Mucosa of rectum (tissue), 2 donors: Measurements from ENCODE around the gene MCRIP1.

ENCODE experiments used
- H3K27ac ChIP-seq, 2 donors: one replicate each; pipeline ENCODE4 v1.7.0; 2013; ENCODE audit warnings: inconsistent platforms in 2 of 2, low read depth in 2 of 2, low read length in 2 of 2
- H3K27me3 ChIP-seq, 2 donors: one replicate each; pipeline ENCODE4 v1.7.0; 2013; ENCODE audit warnings: low read length in 2 of 2; ENCODE audit not compliant: control insufficient read depth in 2 of 2, insufficient read depth in 2 of 2
- H3K36me3 ChIP-seq, 2 donors: one replicate each; pipeline ENCODE4 v1.7.0; 2013; ENCODE audit warnings: low read length in 2 of 2; ENCODE audit not compliant: control insufficient read depth in 2 of 2, insufficient read depth in 2 of 2
- H3K4me1 ChIP-seq, 2 donors: one replicate each; pipeline ENCODE4 v1.7.0; 2013; ENCODE audit warnings: low read length in 2 of 2, mild to moderate bottlenecking in 1 of 2; ENCODE audit not compliant: control insufficient read depth in 2 of 2, insufficient read depth in 2 of 2
- H3K4me3 ChIP-seq, 2 donors: one replicate each; pipeline ENCODE4 v1.7.0; 2013; ENCODE audit warnings: low read length in 2 of 2
- H3K9ac ChIP-seq, 2 donors: one replicate each; pipeline ENCODE4 v1.7.0; 2013; ENCODE audit warnings: low read length in 2 of 2, low read depth in 1 of 2, mild to moderate bottlenecking in 1 of 2
- H3K9me3 ChIP-seq, 2 donors: one replicate each; pipeline ENCODE4 v1.7.0; 2013; ENCODE audit warnings: low read length in 2 of 2; ENCODE audit not compliant: control insufficient read depth in 2 of 2
- donor health status: healthy.
- donor health status: Normal muscosa, but diverticular disease.

Gene MCRIP1

GRCh38 chr17:81810892-81811704 is 22.0 kb downstream of the MCRIP1 start:
- Histone ChIP-seq H3K36me3 (no peaks in the 10 kb centered on the region), H3K9ac (no peak overlapping the region), H3K4me3 (no peak overlapping the region), H3K27ac (no peak overlapping the region), H3K4me1 (peaks cover 7 to 8% of the 10 kb centered on the region in 2 donors), H3K27me3 (peaks cover 13 to 33% of the 10 kb centered on the region in 2 donors), H3K9me3 (no peaks in the 10 kb centered on the region)

- H3K27ac ChIP-seq = no peak overlapping the region
- peaks cover 15 to 39% of the 10 kb centered on the region in 2 donors for H3K27me3 ChIP-seq
- no peak overlapping the region for H3K9ac ChIP-seq
- no peaks in the 10 kb centered on the region for H3K36me3 ChIP-seq
- no peak overlapping the region for H3K4me3 ChIP-seq
- no peaks in the 10 kb centered on the region for H3K9me3 ChIP-seq
- peaks cover 5 to 6% of the 10 kb centered on the region in 2 donors for H3K4me1 ChIP-seq
Observed at GRCh38 chr17:81810476-81810875, 22.6 kb downstream of the MCRIP1 start.

- Histone ChIP-seq H3K27me3 (peaks cover 15 to 43% of the 10 kb centered on the region in 2 donors), H3K4me1 (no peaks in the 10 kb centered on the region), H3K9ac (no peak overlapping the region)
Observed at GRCh38 chr17:81809556-81809998, 23.5 kb downstream of the MCRIP1 start.

GRCh38 chr17:81808778-81809555 is 24.1 kb downstream of the MCRIP1 start:
- no peak overlapping the region for H3K27ac ChIP-seq
- no peaks in the 10 kb centered on the region for H3K36me3 ChIP-seq
- no peak overlapping the region for H3K9ac ChIP-seq
- H3K4me3 ChIP-seq = no peak overlapping the region
- H3K9me3 ChIP-seq = no peaks in the 10 kb centered on the region
- no peaks in the 10 kb centered on the region for H3K4me1 ChIP-seq
- H3K27me3 ChIP-seq = peaks cover 15 to 43% of the 10 kb centered on the region in 2 donors

More at GRCh38 chr17:81809556-81809998, 23.5 kb downstream of the MCRIP1 start:
- H3K36me3 ChIP-seq = no peaks in the 10 kb centered on the region
- no peak overlapping the region for H3K27ac ChIP-seq
- no peak overlapping the region for H3K4me3 ChIP-seq
- no peaks in the 10 kb centered on the region for H3K9me3 ChIP-seq

GRCh38 chr17:81807839-81808238 is 25.3 kb downstream of the MCRIP1 start:
- Histone ChIP-seq H3K9ac (no peak overlapping the region), H3K27me3 (peaks cover 20 to 49% of the 10 kb centered on the region in 2 donors), H3K9me3 (no peaks in the 10 kb centered on the region), H3K4me3 (no peak overlapping the region), H3K4me1 (no peaks in the 10 kb centered on the region), H3K27ac (no peak overlapping the region), H3K36me3 (no peaks in the 10 kb centered on the region)

GRCh38 chr17:81807210-81807719 is 25.8 kb downstream of the MCRIP1 start:
- Histone ChIP-seq H3K27me3 (peaks cover 26 to 55% of the 10 kb centered on the region in 2 donors), H3K27ac (no peak overlapping the region), H3K9ac (no peak overlapping the region)

GRCh38 chr17:81806461-81807209 is 26.5 kb downstream of the MCRIP1 start:
- Histone ChIP-seq H3K9ac (no peak overlapping the region), H3K9me3 (no peaks in the 10 kb centered on the region), H3K4me1 (no peaks in the 10 kb centered on the region), H3K27ac (no peak overlapping the region), H3K27me3 (peaks cover 31 to 61% of the 10 kb centered on the region in 2 donors), H3K4me3 (no peak overlapping the region), H3K36me3 (no peaks in the 10 kb centered on the region)

More at GRCh38 chr17:81807210-81807719, 25.8 kb downstream of the MCRIP1 start:
- no peaks in the 10 kb centered on the region for H3K36me3 ChIP-seq
- H3K4me1 ChIP-seq = no peaks in the 10 kb centered on the region
- H3K4me3 ChIP-seq = no peak overlapping the region
- no peaks in the 10 kb centered on the region for H3K9me3 ChIP-seq

GRCh38 chr17:81805707-81806460 is 27.2 kb downstream of the MCRIP1 start:
- H3K4me3 ChIP-seq = no peak overlapping the region
- H3K27me3 ChIP-seq = peaks cover 34 to 68% of the 10 kb centered on the region in 2 donors
- H3K27ac ChIP-seq = no peak overlapping the region
- no peaks in the 10 kb centered on the region for H3K9me3 ChIP-seq
- H3K9ac ChIP-seq = no peak overlapping the region
- H3K36me3 ChIP-seq = no peaks in the 10 kb centered on the region
- no peaks in the 10 kb centered on the region for H3K4me1 ChIP-seq
